H9 (cell line): ENCODE data around the gene TFIP11. TPM values are rescaled to one million over a fixed set of nuclear protein-coding genes. Genes with fewer than 3 reads are reported as not detected.

Experiments used
- DNase-seq: peaks from one replicate; pipeline ENCODE4 v3.0.0-alpha.2; 2017
- H2AFZ ChIP-seq: one replicate; pipeline ENCODE4 v1.6.1; 2013; ENCODE audit warnings: mild to moderate bottlenecking, low read length, control low read depth, moderate library complexity
- H2AK5ac ChIP-seq: 2 replicates; pipeline ENCODE4 v1.6.1; 2013; ENCODE audit warnings: low read length, control low read depth, mixed read lengths; ENCODE audit not compliant: insufficient read length
- H2BK120ac ChIP-seq: one replicate; pipeline ENCODE4 v1.6.1; 2013; ENCODE audit warnings: low read depth, mild to moderate bottlenecking, low read length, control low read depth, inconsistent platforms; ENCODE audit not compliant: poor library complexity, severe bottlenecking
- H2BK12ac ChIP-seq: 2 replicates; pipeline ENCODE4 v1.6.1; 2013; ENCODE audit warnings: low read length, control low read depth, mixed read lengths, low read depth; ENCODE audit not compliant: insufficient read length
- H2BK15ac ChIP-seq: 2 replicates; pipeline ENCODE4 v1.6.1; 2013; ENCODE audit warnings: low read depth, low read length, control low read depth
- H2BK20ac ChIP-seq: one replicate; pipeline ENCODE4 v1.6.1; 2013; ENCODE audit warnings: low read depth, mild to moderate bottlenecking, low read length, control low read depth, inconsistent platforms; ENCODE audit not compliant: poor library complexity, severe bottlenecking
- H2BK5ac ChIP-seq: 2 replicates; pipeline ENCODE4 v1.6.1; 2013; ENCODE audit warnings: low read length, control low read depth, mixed read lengths; ENCODE audit not compliant: insufficient read length
- H3K14ac ChIP-seq: 2 replicates; pipeline ENCODE4 v1.6.1; 2013; ENCODE audit warnings: low read length, control low read depth; ENCODE audit not compliant: insufficient read depth
- H3K18ac ChIP-seq: 2 replicates; pipeline ENCODE4 v1.6.1; 2013; ENCODE audit warnings: low read depth, mild to moderate bottlenecking, mixed read lengths, low read length, control low read depth; ENCODE audit not compliant: insufficient read length
- H3K23ac ChIP-seq: 2 replicates; pipeline ENCODE4 v1.6.1; 2013; ENCODE audit warnings: low read length, control low read depth, mixed read lengths, low read depth; ENCODE audit not compliant: insufficient read length
- H3K23me2 ChIP-seq: 2 replicates; pipeline ENCODE4 v1.6.1; 2013; ENCODE audit warnings: low read depth, mild to moderate bottlenecking, mixed read lengths, low read length, control low read depth; ENCODE audit not compliant: insufficient read length, poor library complexity, severe bottlenecking
- H3K27ac ChIP-seq: 2 replicates; pipeline ENCODE4 v1.5.1; 2013; ENCODE audit warnings: low read length, control low read depth, mixed read lengths, low read depth; ENCODE audit not compliant: insufficient read length
- H3K27me3 ChIP-seq: 2 replicates; pipeline ENCODE4 v1.6.1; 2013; ENCODE audit warnings: low read length, control low read depth, inconsistent platforms; ENCODE audit not compliant: insufficient read depth
- H3K4ac ChIP-seq: 2 replicates; pipeline ENCODE4 v1.6.1; 2013; ENCODE audit warnings: low read depth, mild to moderate bottlenecking, control low read depth, inconsistent platforms, low read length, moderate library complexity
- H3K4me1 ChIP-seq: 2 replicates; pipeline ENCODE4 v1.6.1; 2013; ENCODE audit warnings: low read length, control low read depth, inconsistent platforms; ENCODE audit not compliant: insufficient read depth
- H3K4me2 ChIP-seq: 2 replicates; pipeline ENCODE4 v1.6.1; 2013; ENCODE audit warnings: low read length, control low read depth, mixed read lengths; ENCODE audit not compliant: insufficient read length, insufficient read depth
- H3K56ac ChIP-seq: 2 replicates; pipeline ENCODE4 v1.6.1; 2013; ENCODE audit warnings: low read depth, mild to moderate bottlenecking, mixed read lengths, low read length, control low read depth; ENCODE audit not compliant: insufficient read length
- H3K79me1 ChIP-seq: 2 replicates; pipeline ENCODE4 v1.6.1; 2013; ENCODE audit warnings: low read depth, mild to moderate bottlenecking, moderate library complexity, low read length, control low read depth, inconsistent platforms; ENCODE audit not compliant: insufficient read depth, poor library complexity, severe bottlenecking
- H3K79me2 ChIP-seq: 2 replicates; pipeline ENCODE4 v1.6.1; 2013; ENCODE audit warnings: low read length, control low read depth, inconsistent platforms; ENCODE audit not compliant: insufficient read depth
- H3K9ac ChIP-seq: 2 replicates; pipeline ENCODE4 v1.6.1; 2013; ENCODE audit warnings: low read length, control low read depth, mixed read lengths; ENCODE audit not compliant: insufficient read length; ENCODE audit errors: extremely low read depth
- H3K9me3 ChIP-seq: one replicate; pipeline ENCODE4 v1.6.1; 2013; ENCODE audit warnings: low read depth, low read length, inconsistent platforms; ENCODE audit not compliant: control insufficient read depth
- H3T11ph ChIP-seq: one replicate; pipeline ENCODE4 v1.6.1; 2013; ENCODE audit warnings: mild to moderate bottlenecking, low read length, control low read depth, inconsistent platforms
- H4K20me1 ChIP-seq: one replicate; pipeline ENCODE4 v1.6.1; 2013; ENCODE audit not compliant: control insufficient read depth, insufficient read length, insufficient read depth
- H4K5ac ChIP-seq: 2 replicates; pipeline ENCODE4 v1.6.1; 2013; ENCODE audit warnings: low read depth, mild to moderate bottlenecking, mixed read lengths, low read length, control low read depth; ENCODE audit not compliant: insufficient read length
- H4K8ac ChIP-seq: replicated peaks from 2 replicates; pipeline ENCODE4 v1.6.1; 2013; ENCODE audit warnings: low read length, control low read depth, mixed read lengths, low read depth; ENCODE audit not compliant: insufficient read length
- H4K91ac ChIP-seq: 2 replicates; pipeline ENCODE4 v1.6.1; 2013; ENCODE audit warnings: low read depth, mild to moderate bottlenecking, moderate library complexity, mixed read lengths, low read length, control low read depth; ENCODE audit not compliant: insufficient read length
- H3K27ac Mint-ChIP-seq, 3 experiments: 2 replicates in 2 of 3; 3 replicates in 1 of 3; pipeline ENCODE4 v1.8.0; 2020 to 2021; ENCODE audit warnings: mixed read lengths in 3 of 3, mild to moderate bottlenecking in 1 of 3, moderate library complexity in 1 of 3
- H3K27me3 Mint-ChIP-seq: 2 replicates; pipeline ENCODE4 v1.8.0; 2021; ENCODE audit warnings: low read depth, mild to moderate bottlenecking, moderate library complexity, mixed read lengths
- H3K36me3 Mint-ChIP-seq, 3 experiments: 2 replicates in 2 of 3; 3 replicates in 1 of 3; pipeline ENCODE4 v1.8.0; 2020 to 2021; ENCODE audit warnings: low read depth in 3 of 3, mixed read lengths in 3 of 3; ENCODE audit not compliant: insufficient read depth in 1 of 3
- H3K4me1 Mint-ChIP-seq, 2 experiments: 2 replicates each; pipeline ENCODE4 v1.8.0; 2020; ENCODE audit warnings: mixed read lengths in 2 of 2
- H3K4me3 Mint-ChIP-seq, 2 experiments: 2 replicates in 1 of 2; 3 replicates in 1 of 2; pipeline ENCODE4 v1.8.0; 2020 to 2021; ENCODE audit warnings: mild to moderate bottlenecking in 2 of 2, mixed read lengths in 2 of 2, moderate library complexity in 1 of 2
- H3K9me3 Mint-ChIP-seq, 2 experiments: 2 replicates in 1 of 2; 3 replicates in 1 of 2; pipeline ENCODE4 v1.8.0; 2020; ENCODE audit warnings: mild to moderate bottlenecking in 2 of 2, mixed read lengths in 2 of 2, moderate library complexity in 1 of 2
- CTCF ChIP-seq: fragments of 200-600 bp; sonication (generic); conservative IDR thresholded peaks from 3 replicates; pipeline ENCODE4 v1.8.0; 2021; ENCODE audit warnings: antibody characterized with exemption, mild to moderate bottlenecking
- WGBS: extraction: QIAGEN DNeasy Blood & Tissue Kit; methylation state at CpG from one replicate; pipeline ENCODE4 v1.1.7; 2013; ENCODE audit warnings: missing lambda C conversion rate, low lambda C conversion rate, mixed read lengths; ENCODE audit not compliant: insufficient read length; ENCODE audit errors: extremely low coverage; 5-methylcytosine and 5-hydroxymethylcytosine counted together
- total RNA-seq: library from RNA; stranded (reverse); gene quantifications from 2 replicates; pipeline ENCODE4 v1.2.1, GENCODE V29; 2021

The TFIP11 gene
- total RNA-seq, 1 experiment from 2014 or later = 36.4 TPM

- Histone ChIP-seq H2BK5ac (no peak overlapping the region), H3T11ph (no peak overlapping the region), H2BK12ac (no peak overlapping the region), H4K8ac (no peak overlapping the region), H3K9ac (no peak overlapping the region), H3K9me3 (no peaks in the 10 kb centered on the region), H3K27me3 (no peaks in the 10 kb centered on the region), H3K4me2 (no peak overlapping the region), H3K23me2 (no peaks in the 10 kb centered on the region), H3K56ac (no peak overlapping the region), H2BK15ac (no peak overlapping the region), H3K27ac (no peak overlapping the region), H4K20me1 (no peaks in the 10 kb centered on the region), H3K14ac (no peak overlapping the region), H4K5ac (no peak overlapping the region), H3K23ac (no peak overlapping the region), H2AK5ac (no peak overlapping the region), H2AFZ (no peak overlapping the region), H3K79me2 (no peaks in the 10 kb centered on the region; the same call in 1 of the 2 replicates), H3K4ac (no peak overlapping the region), H3K18ac (no peak overlapping the region), H3K4me1 (no peaks in the 10 kb centered on the region), H2BK120ac (no peak overlapping the region), H4K91ac (no peak overlapping the region), H3K79me1 (no peaks in the 10 kb centered on the region), H2BK20ac (no peak overlapping the region)
- DNase-seq = no peak
- Mint-ChIP-seq H3K9me3 (no peaks in the 10 kb centered on the region), H3K36me3 (peaks cover 25 to 69% (median 59%) of the 10 kb centered on the region in 3 experiments), H3K4me1 (peaks cover 5% of the 10 kb centered on the region in 2 experiments), H3K4me3 (no peak overlapping the region), H3K27me3 (no peaks in the 10 kb centered on the region), H3K27ac (no peak overlapping the region)
- no peak for TF ChIP-seq CTCF
- no CpG with 5 or more reads among the region's 5 CpGs for WGBS
Measured at GRCh38 chr22:26462051-26462450, 50.2 kb downstream of the TFIP11 start.
